A673 (cell line): ENCODE results near the gene RPL37. TPM values are rescaled to one million over a fixed set of nuclear protein-coding genes. Genes with fewer than 3 reads are reported as not detected.

ENCODE experiments used
- BruUV-seq: library from RNA; stranded (reverse); fragments of 400-500 nt; replicated peaks from 2 replicates; lab custom pipeline; 2021; lab: Mats Ljungman, UMichigan
- CTCF ChIA-PET: fragments of 300-600 bp; sonication (Branson Sonifier 250); formaldehyde crosslinking; loops from one replicate; lab custom pipeline; 2022; ENCODE audit warnings: antibody characterized with exemption; lab: Charles Lee
- POLR2A ChIA-PET: fragments of 300-600 bp; sonication (Branson Sonifier 250); formaldehyde crosslinking; loops from one replicate; lab custom pipeline; 2022; ENCODE audit warnings: antibody characterized with exemption; ENCODE audit not compliant: low non-redundant PET; lab: Charles Lee
- DNase-seq: peaks from one replicate; pipeline ENCODE4 v3.0.0-alpha.2; 2015; ENCODE audit warnings: low spot score
- H3K27ac ChIP-seq: fragments of 200-600 bp; sonication (generic); 2 replicates; pipeline ENCODE4 v1.5.1; 2016; ENCODE audit warnings: mixed run types, low read depth, mild to moderate bottlenecking, mixed read lengths, antibody characterized with exemption, low read length; ENCODE audit not compliant: poor library complexity, severe bottlenecking
- H3K27me3 ChIP-seq: fragments of 200-600 bp; sonication (generic); replicated peaks from 2 replicates; pipeline ENCODE4 v1.6.1; 2017; ENCODE audit warnings: mixed run types, low read depth, mild to moderate bottlenecking, mixed read lengths, antibody characterized with exemption, low read length; ENCODE audit not compliant: insufficient read depth, poor library complexity
- H3K36me3 ChIP-seq: fragments of 200-600 bp; sonication (generic); 2 replicates; pipeline ENCODE4 v1.6.1; 2016; ENCODE audit warnings: mixed run types, mild to moderate bottlenecking, mixed read lengths, antibody characterized with exemption, low read length; ENCODE audit not compliant: insufficient read depth, poor library complexity, severe bottlenecking
- H3K4me1 ChIP-seq: fragments of 200-600 bp; sonication (generic); 2 replicates; pipeline ENCODE4 v1.6.1; 2017; ENCODE audit warnings: mixed run types, mild to moderate bottlenecking, mixed read lengths, antibody characterized with exemption, low read length; ENCODE audit not compliant: insufficient read depth, poor library complexity, severe bottlenecking
- H3K4me3 ChIP-seq: fragments of 200-600 bp; sonication (generic); 2 replicates; pipeline ENCODE4 v1.5.1; 2016; ENCODE audit warnings: low read depth, mixed run types, mild to moderate bottlenecking, mixed read lengths, low read length; ENCODE audit not compliant: poor library complexity, severe bottlenecking
- H3K9me3 ChIP-seq: fragments of 200-600 bp; sonication (generic); 2 replicates; pipeline ENCODE4 v1.6.1; 2016; ENCODE audit warnings: mixed run types, low read depth, mild to moderate bottlenecking, mixed read lengths, antibody characterized with exemption, low read length; ENCODE audit not compliant: poor library complexity, severe bottlenecking
- EZH2 ChIP-seq: fragments of 200-600 bp; sonication (generic); IDR thresholded peaks from 2 replicates; pipeline ENCODE4 v1.6.1; 2017; ENCODE audit warnings: borderline replicate concordance, low read depth, mild to moderate bottlenecking, mixed read lengths, antibody characterized with exemption, low read length; ENCODE audit not compliant: poor library complexity, severe bottlenecking
- intact Hi-C: fragments of 100-400 bp; cut with micrococcal nuclease; formaldehyde crosslinking; loops from one replicate; pipeline ENCODE4 v1.10.0; 2022; ENCODE audit not compliant: unreplicated experiment
- total RNA-seq: library from RNA; stranded (reverse); gene quantifications from 2 replicates; pipeline ENCODE4 v1.2.3, GENCODE V29; 2021
- TF ChIP-seq, protein P1 (sequence below): fragments of 300-800, 200-600 bp; sonication (generic); conservative IDR thresholded peaks from 2 replicates; pipeline ENCODE4 v1.5.1; 2017; ENCODE audit warnings: low read depth, mild to moderate bottlenecking, antibody characterized with exemption, low read length, moderate library complexity, mixed read lengths

The RPL37 gene
- total RNA-seq, 1 experiment from 2014 or later: 1,502 TPM

DNA sequence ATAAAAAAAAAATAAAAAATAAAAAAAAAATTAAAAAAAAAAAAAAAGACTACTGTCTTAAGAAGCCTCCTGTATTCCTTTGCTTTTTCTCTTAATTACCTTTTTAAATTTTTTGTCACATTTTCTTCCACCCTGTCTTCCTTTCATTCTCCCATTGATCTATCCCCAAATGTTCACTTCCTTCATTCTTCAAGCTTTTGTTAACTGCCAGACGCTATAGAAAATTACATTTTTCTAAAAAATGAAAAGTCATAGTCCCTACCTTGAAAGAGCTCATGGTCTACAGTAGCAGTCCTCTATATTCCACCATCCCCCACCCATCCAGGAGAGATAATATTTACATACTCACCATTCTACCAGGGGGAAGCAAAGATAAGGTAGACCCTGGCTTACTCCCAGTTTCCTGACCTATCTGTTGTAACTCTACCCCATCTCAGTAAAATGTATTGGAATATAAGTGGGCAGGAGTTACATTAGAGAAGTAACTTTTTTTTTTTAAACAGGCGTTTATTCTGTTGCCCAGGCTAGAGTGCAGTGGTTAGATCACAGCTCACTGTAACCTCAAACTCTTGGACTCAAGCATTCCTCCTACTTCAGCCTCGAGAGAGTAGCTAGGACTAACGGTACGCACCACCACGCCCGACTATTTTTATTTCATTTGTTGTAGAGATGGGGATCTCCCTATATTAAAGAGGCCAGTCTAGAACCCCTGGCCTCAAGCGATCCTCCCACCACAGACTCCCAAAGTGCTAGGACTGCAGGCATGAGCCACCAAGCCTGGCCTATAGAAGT, 33.1 kb downstream of the RPL37 start:
- no peak for DNase-seq
- Histone ChIP-seq H3K36me3 (no peaks in the 10 kb centered on the region), H3K27me3 (no peaks in the 10 kb centered on the region), H3K27ac (no peak overlapping the region), H3K9me3 (no peaks in the 10 kb centered on the region), H3K4me1 (peaks cover 12% of the 10 kb centered on the region), H3K4me3 (no peak overlapping the region)
- ChIA-PET POLR2A (interaction anchor here (0.6 kb wide), 1 partner anchor 27 kb away, joined by 5 read pairs; no protein-coding TSS in a partner anchor), CTCF (no interaction called here)
- intact Hi-C loops: no loop called here
- TF ChIP-seq EZH2: no peak
- TF ChIP-seq, protein P1, sequence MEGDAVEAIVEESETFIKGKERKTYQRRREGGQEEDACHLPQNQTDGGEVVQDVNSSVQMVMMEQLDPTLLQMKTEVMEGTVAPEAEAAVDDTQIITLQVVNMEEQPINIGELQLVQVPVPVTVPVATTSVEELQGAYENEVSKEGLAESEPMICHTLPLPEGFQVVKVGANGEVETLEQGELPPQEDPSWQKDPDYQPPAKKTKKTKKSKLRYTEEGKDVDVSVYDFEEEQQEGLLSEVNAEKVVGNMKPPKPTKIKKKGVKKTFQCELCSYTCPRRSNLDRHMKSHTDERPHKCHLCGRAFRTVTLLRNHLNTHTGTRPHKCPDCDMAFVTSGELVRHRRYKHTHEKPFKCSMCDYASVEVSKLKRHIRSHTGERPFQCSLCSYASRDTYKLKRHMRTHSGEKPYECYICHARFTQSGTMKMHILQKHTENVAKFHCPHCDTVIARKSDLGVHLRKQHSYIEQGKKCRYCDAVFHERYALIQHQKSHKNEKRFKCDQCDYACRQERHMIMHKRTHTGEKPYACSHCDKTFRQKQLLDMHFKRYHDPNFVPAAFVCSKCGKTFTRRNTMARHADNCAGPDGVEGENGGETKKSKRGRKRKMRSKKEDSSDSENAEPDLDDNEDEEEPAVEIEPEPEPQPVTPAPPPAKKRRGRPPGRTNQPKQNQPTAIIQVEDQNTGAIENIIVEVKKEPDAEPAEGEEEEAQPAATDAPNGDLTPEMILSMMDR: no peak
- BruUV-seq: no TSS peak

DNA sequence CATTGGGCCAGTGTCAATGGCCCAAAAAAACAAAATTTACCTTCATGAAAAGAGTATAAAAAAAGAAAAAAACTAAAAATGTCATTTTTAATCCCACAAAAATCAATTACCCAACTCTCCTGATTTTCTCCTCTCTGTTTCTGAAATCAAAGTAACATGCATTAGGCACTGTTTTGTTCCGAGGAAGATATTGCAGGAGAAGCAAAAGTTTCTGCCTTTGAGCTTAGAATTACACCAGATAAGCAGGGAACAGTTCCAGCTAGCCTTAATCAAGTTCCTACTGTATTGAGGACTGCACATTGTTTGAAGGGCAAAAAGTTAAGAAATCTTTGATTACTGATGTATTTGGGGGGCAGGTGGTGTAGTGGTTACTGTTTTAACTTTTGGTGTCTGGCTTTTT, 35.8 kb downstream of the RPL37 start:
- CTCF ChIA-PET: interaction anchor here (0.6 to 1.0 kb wide), 3 partner anchors 15 to 711 kb away, joined by 3 to 9 read pairs (median 5); partner anchors contain the start of gene PLCXD3
- peak; percentile 17 for DNase-seq
- Histone ChIP-seq H3K9me3 (no peaks in the 10 kb centered on the region), H3K36me3 (peaks cover 6% of the 10 kb centered on the region), H3K27ac (peak overlapping the region; percentile 81), H3K4me1 (peaks cover 17% of the 10 kb centered on the region), H3K4me3 (peak overlapping the region; percentile 68), H3K27me3 (no peaks in the 10 kb centered on the region)
- BruUV-seq: TSS peak; percentile 82
- intact Hi-C loops: no loop called here
- TF ChIP-seq, protein P1: no peak
- no peak for TF ChIP-seq EZH2
- POLR2A ChIA-PET: no interaction called here

DNA sequence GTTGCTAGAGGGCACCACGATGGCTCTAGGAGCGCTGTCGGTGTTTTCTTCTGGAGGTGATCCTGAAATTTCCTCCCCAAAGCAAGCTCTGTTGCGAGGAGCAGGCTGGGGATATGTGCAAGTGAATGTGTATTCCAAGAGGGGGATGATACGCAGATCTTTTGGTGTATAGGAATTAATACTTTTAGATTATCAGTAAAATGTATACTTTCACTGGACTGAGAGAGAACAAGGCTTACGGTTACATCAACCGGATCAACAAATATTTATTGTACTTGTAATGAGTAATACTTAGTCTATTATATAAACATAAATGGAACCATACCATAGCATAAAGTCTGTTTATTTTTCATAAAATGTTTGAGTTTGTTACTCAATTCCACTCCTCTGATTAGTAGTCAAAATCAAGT, 36.2 kb downstream of the RPL37 start:
- intact Hi-C loops: no loop called here
- Histone ChIP-seq H3K4me1 (peaks cover 17% of the 10 kb centered on the region), H3K36me3 (peaks cover 6% of the 10 kb centered on the region), H3K9me3 (no peaks in the 10 kb centered on the region), H3K27me3 (no peaks in the 10 kb centered on the region), H3K4me3 (peak overlapping the region; percentile 68), H3K27ac (peak overlapping the region; percentile 81)
- POLR2A ChIA-PET: no interaction called here
- BruUV-seq: no TSS peak
- TF ChIP-seq, protein P1: no peak
- TF ChIP-seq EZH2: no peak
- CTCF ChIA-PET: interaction anchor here (0.6 to 1.0 kb wide), 3 partner anchors 15 to 712 kb away, joined by 3 to 9 read pairs (median 5); partner anchors contain the start of gene PLCXD3
- no peak for DNase-seq
